IMR-90 (cell line): ENCODE results near the gene SGPL1. TPM values are rescaled to one million over a fixed set of nuclear protein-coding genes. Genes with fewer than 3 reads are reported as not detected.

Source experiments
- ATAC-seq: fragments of 200-7000 bp; cut with Tn5 transposase; 2 replicates; pipeline ENCODE4 v1.9.1; 2020; ENCODE audit warnings: low read depth, mild to moderate bottlenecking, moderate library complexity
- BruUV-seq: library from RNA; stranded (reverse); fragments of 400-500 nt; replicated peaks from 2 replicates; lab custom pipeline; 2021; lab: Mats Ljungman, UMichigan
- CTCF ChIA-PET: fragments of 300-600 bp; formaldehyde crosslinking; extraction: SDS; loops from one replicate; lab custom pipeline; 2021; ENCODE audit warnings: antibody characterized with exemption; lab: Yijun Ruan, JAX
- POLR2A ChIA-PET: fragments of 300-600 bp; sonication (Branson Sonifier 250); formaldehyde crosslinking; loops from one replicate; lab custom pipeline; 2022; ENCODE audit warnings: antibody characterized with exemption; ENCODE audit not compliant: unreplicated experiment; lab: Charles Lee
- DNase-seq: peaks from one replicate; pipeline ENCODE4 v3.0.0; 2013
- H2AFZ ChIP-seq: replicated peaks from 2 replicates; pipeline ENCODE3; 2013; ENCODE audit warnings: low read length, mild to moderate bottlenecking; ENCODE audit not compliant: poor library complexity
- H2AK5ac ChIP-seq: 2 replicates; pipeline ENCODE4 v1.6.1; 2013; ENCODE audit warnings: low read depth, low read length, inconsistent platforms
- H2AK9ac ChIP-seq: replicated peaks from 2 replicates; pipeline ENCODE3; 2013; ENCODE audit warnings: mild to moderate bottlenecking, low read depth, low read length, moderate library complexity; ENCODE audit not compliant: poor library complexity
- H2BK120ac ChIP-seq: 2 replicates; pipeline ENCODE4 v1.6.1; 2013; ENCODE audit warnings: low read depth, low read length, inconsistent platforms
- H2BK15ac ChIP-seq: 3 replicates; pipeline ENCODE4 v1.6.1; 2013; ENCODE audit warnings: low read depth, low read length, inconsistent platforms
- H2BK20ac ChIP-seq: 2 replicates; pipeline ENCODE4 v1.6.1; 2013; ENCODE audit warnings: low read depth, mild to moderate bottlenecking, inconsistent platforms, low read length, moderate library complexity
- H2BK5ac ChIP-seq: 2 replicates; pipeline ENCODE4 v1.6.1; 2013; ENCODE audit warnings: mild to moderate bottlenecking, low read depth, low read length, inconsistent platforms; ENCODE audit not compliant: poor library complexity, severe bottlenecking
- H3K14ac ChIP-seq: replicated peaks from 2 replicates; pipeline ENCODE4 v1.6.1; 2013; ENCODE audit warnings: low read depth, low read length, inconsistent platforms
- H3K18ac ChIP-seq: 2 replicates; pipeline ENCODE4 v1.6.1; 2013; ENCODE audit warnings: low read depth, low read length, control low read depth
- H3K23ac ChIP-seq: 2 replicates; pipeline ENCODE4 v1.6.1; 2013; ENCODE audit warnings: low read depth, low read length, inconsistent platforms
- H3K27ac ChIP-seq: 2 replicates; pipeline ENCODE4 v1.5.1; 2013; ENCODE audit warnings: mild to moderate bottlenecking, control low read depth, low read length; ENCODE audit not compliant: insufficient read depth
- H3K27me3 ChIP-seq: 2 replicates; pipeline ENCODE4 v1.6.1; 2013; ENCODE audit warnings: low read length; ENCODE audit not compliant: control insufficient read depth, insufficient read depth
- H3K36me3 ChIP-seq: 2 replicates; pipeline ENCODE4 v1.6.1; 2013; ENCODE audit warnings: low read length, mixed read lengths; ENCODE audit not compliant: control insufficient read depth, insufficient read depth
- H3K4ac ChIP-seq: 2 replicates; pipeline ENCODE4 v1.6.1; 2013; ENCODE audit warnings: low read depth, low read length, inconsistent platforms
- H3K4me1 ChIP-seq: 2 replicates; pipeline ENCODE4 v1.6.1; 2013; ENCODE audit warnings: low read length, mixed read lengths; ENCODE audit not compliant: control insufficient read depth, insufficient read depth
- H3K4me2 ChIP-seq: 2 replicates; pipeline ENCODE4 v1.6.1; 2013; ENCODE audit warnings: low read depth, mild to moderate bottlenecking, control low read depth, low read length, moderate library complexity
- H3K4me3 ChIP-seq: 2 replicates; pipeline ENCODE4 v1.5.1; 2013; ENCODE audit warnings: low read depth, mild to moderate bottlenecking, control low read depth, low read length, moderate library complexity; ENCODE audit not compliant: insufficient read depth
- H3K56ac ChIP-seq: 2 replicates; pipeline ENCODE4 v1.6.1; 2013; ENCODE audit warnings: low read length, inconsistent platforms; ENCODE audit not compliant: insufficient read depth; ENCODE audit errors: extremely low read depth
- H3K79me1 ChIP-seq, 2 experiments: 2 replicates each; pipeline ENCODE4 v1.6.1; 2013; ENCODE audit warnings: low read length in 2 of 2, inconsistent platforms in 1 of 2, low read depth in 1 of 2
- H3K9ac ChIP-seq: 2 replicates; pipeline ENCODE4 v1.6.1; 2013; ENCODE audit warnings: low read depth, low read length, control low read depth
- H3K9me1 ChIP-seq: 2 replicates; pipeline ENCODE4 v1.6.1; 2013; ENCODE audit warnings: low read length, inconsistent platforms; ENCODE audit not compliant: insufficient read depth
- H3K9me3 ChIP-seq: 2 replicates; pipeline ENCODE4 v1.6.1; 2013; ENCODE audit warnings: low read length; ENCODE audit not compliant: control insufficient read depth, insufficient read depth
- H4K20me1 ChIP-seq: 2 replicates; pipeline ENCODE4 v1.6.1; 2013; ENCODE audit warnings: low read length, inconsistent platforms; ENCODE audit not compliant: insufficient read depth
- H4K5ac ChIP-seq: 2 replicates; pipeline ENCODE4 v1.6.1; 2013; ENCODE audit warnings: mild to moderate bottlenecking, low read depth, low read length, control low read depth
- H4K8ac ChIP-seq, 2 experiments: 2 replicates each; pipeline ENCODE4 v1.6.1; 2013; ENCODE audit warnings: low read depth in 2 of 2, low read length in 2 of 2, control low read depth in 1 of 2, inconsistent platforms in 1 of 2
- H4K91ac ChIP-seq: 2 replicates; pipeline ENCODE4 v1.6.1; 2013; ENCODE audit warnings: low read depth, low read length, inconsistent platforms; ENCODE audit not compliant: insufficient read depth
- FOS ChIP-seq: fragments of 150-350 bp; IDR thresholded peaks from 2 replicates; pipeline ENCODE4 v1.6.1; 2016; ENCODE audit warnings: low read depth, low read length
- MAFK ChIP-seq: IDR thresholded peaks from 2 replicates; pipeline ENCODE4 v1.6.1; 2012; ENCODE audit warnings: low read depth, low read length, improper control_type of control experiment
- RAD21 ChIP-seq: IDR thresholded peaks from 2 replicates; pipeline ENCODE4 v1.6.1; 2012; ENCODE audit warnings: low read length, improper control_type of control experiment
- RCOR1 ChIP-seq: IDR thresholded peaks from 2 replicates; pipeline ENCODE4 v1.6.1; 2012; ENCODE audit warnings: mild to moderate bottlenecking, low read length, improper control_type of control experiment; ENCODE audit not compliant: insufficient replicate concordance
- WGBS, 2 experiments: methylation state at CpG; one replicate each; pipeline versions ENCODE4 v1.1.5 to v1.1.7; 2013; ENCODE audit warnings: missing lambda C conversion rate in 2 of 2; ENCODE audit not compliant: insufficient read length in 1 of 2; ENCODE audit errors: extremely low coverage in 2 of 2; 5-methylcytosine and 5-hydroxymethylcytosine counted together
- dilution Hi-C: fragments of 300-500 bp; cut with HindIII; formaldehyde crosslinking; loops from one replicate; pipeline ENCODE4 v1.14.3; 2018; ENCODE audit warnings: low sequenced_read_pairs; ENCODE audit not compliant: unreplicated experiment
- in situ Hi-C: fragments of 300-500 bp; cut with MboI; formaldehyde crosslinking; loops from 3 replicates; pipeline ENCODE4 v1.14.3; 2019; ENCODE audit warnings: low sequenced_read_pairs, inconsistent platforms, mixed read lengths
- intact Hi-C: fragments of 100-400 bp; cut with micrococcal nuclease; formaldehyde crosslinking; loops from 2 replicates; pipeline ENCODE4 v1.10.0; 2022
- polyA plus RNA-seq, 3 experiments: library from polyadenylated mRNA; depleted of rRNA; stranded (reverse); fragments of >200 nt; gene quantifications; 2 replicates each; pipeline ENCODE4 v1.2.3, GENCODE V29; 2012; ENCODE audit warnings: low replicate concordance in 1 of 3
- total RNA-seq: library from RNA; depleted of rRNA; stranded (reverse); fragments of >200 nt; gene quantifications from 2 replicates; pipeline ENCODE4 v1.2.3, GENCODE V29; 2012

Gene SGPL1
- total and polyA plus RNA-seq, 2 of the 4 experiments (the other 2 are of a cell fraction), result 12.2 to 26.7 TPM

DNA sequence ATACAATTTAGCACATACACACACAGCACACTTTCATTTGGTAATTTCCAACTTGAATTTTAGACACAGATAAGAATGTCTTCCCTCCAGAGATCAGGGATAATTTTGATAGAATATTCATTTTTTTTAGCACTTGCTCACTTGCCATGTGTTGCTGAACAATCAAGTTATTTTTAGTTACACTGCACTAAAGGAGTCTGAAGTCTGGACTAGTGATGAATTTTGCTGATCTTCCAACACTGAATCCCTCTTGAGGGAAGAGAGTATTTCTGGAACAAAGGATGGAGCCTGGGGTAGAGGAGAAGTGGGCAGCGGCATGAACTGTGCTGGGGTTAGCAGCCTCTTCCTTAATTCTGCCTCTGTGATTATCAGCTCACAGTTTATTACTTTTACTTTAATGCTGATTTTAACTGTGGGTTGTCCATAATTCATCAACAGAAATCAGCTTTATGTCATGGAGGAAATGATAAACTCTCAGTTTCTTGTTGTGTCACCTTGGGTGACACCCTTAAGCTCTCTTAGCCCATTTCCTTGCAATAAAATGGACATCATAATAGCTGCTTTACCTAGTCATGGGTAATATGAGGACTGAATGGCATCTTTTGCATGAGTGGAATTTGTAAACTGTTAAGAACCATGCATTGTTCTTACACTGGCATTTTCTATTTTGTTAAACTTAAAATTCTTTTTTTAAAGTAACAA, 32.1 kb downstream of the SGPL1 start (continued):
- TF ChIP-seq RCOR1, result no peak

GRCh38 chr10:70849582-70850016, 33.9 kb downstream of the SGPL1 start:
- in situ Hi-C loops, result no loop called here
- dilution Hi-C loops, result no loop called here
- intact Hi-C loops, result no loop called here

More at GRCh38 chr10:70849582-70850016, 33.9 kb downstream of the SGPL1 start:
- Histone ChIP-seq H2AK5ac (peak overlapping the region; percentile 23; the same call in 1 of the 2 replicates), H3K4me3 (no peak overlapping the region), H2BK5ac (peak overlapping the region; percentile 85), H3K36me3 (peaks cover 15% of the 10 kb centered on the region), H3K18ac (peak overlapping the region; percentile 89; the same call in 1 of the 2 replicates), H2AFZ (no peak overlapping the region), H4K20me1 (no peaks in the 10 kb centered on the region; the same call in 1 of the 2 replicates), H3K79me1 (peaks cover 22 to 38% of the 10 kb centered on the region in 2 experiments), H4K8ac (peak overlapping the region in 1 of 2 experiments; percentile 62; a peak in 2 of 4 replicates), H3K9me3 (no peaks in the 10 kb centered on the region), H3K4ac (peak overlapping the region; percentile 59), H3K9me1 (peaks cover 7% of the 10 kb centered on the region; the same call in 1 of the 2 replicates), H3K27ac (peak overlapping the region; percentile 39; the same call in 1 of the 2 replicates), H2BK120ac (peak overlapping the region; percentile 58), H3K9ac (no peak overlapping the region), H3K4me2 (peak overlapping the region; percentile 74; the same call in 1 of the 2 replicates), H2BK15ac (no peak overlapping the region; the same call in 2 of the 3 replicates), H3K27me3 (no peaks in the 10 kb centered on the region), H2AK9ac (no peak overlapping the region), H3K4me1 (peaks cover 16% of the 10 kb centered on the region), H4K91ac (0 out of 2 replicates have a peak overlapping the region, but pooled peaks have one; percentile 23), H3K14ac (peak overlapping the region; percentile 48; the same call in 1 of the 2 replicates), H2BK20ac (no peak overlapping the region; the same call in 1 of the 2 replicates), H3K23ac (no peak overlapping the region; the same call in 1 of the 2 replicates), H4K5ac (peak overlapping the region; percentile 21; the same call in 1 of the 2 replicates), H3K56ac (no peak overlapping the region)
- TF ChIP-seq RAD21 (no peak), MAFK (no peak), FOS (no peak)
- no CpG with 5 or more reads among the region's 2 CpGs for WGBS, 2 experiments
- ATAC-seq, result peak; percentile 86
- CTCF ChIA-PET, result no interaction called here
- POLR2A ChIA-PET, result no interaction called here
- no TSS peak for BruUV-seq
- peak; percentile 95 for DNase-seq
